Mucosa of rectum (tissue), 2 donors: Measurements from ENCODE around the gene KCNJ15.

ENCODE experiments used
- H3K27ac ChIP-seq, 2 donors: one replicate each; pipeline ENCODE4 v1.7.0; 2013; ENCODE audit warnings: inconsistent platforms in 2 of 2, low read depth in 2 of 2, low read length in 2 of 2
- H3K27me3 ChIP-seq, 2 donors: one replicate each; pipeline ENCODE4 v1.7.0; 2013; ENCODE audit warnings: low read length in 2 of 2; ENCODE audit not compliant: control insufficient read depth in 2 of 2, insufficient read depth in 2 of 2
- H3K36me3 ChIP-seq, 2 donors: one replicate each; pipeline ENCODE4 v1.7.0; 2013; ENCODE audit warnings: low read length in 2 of 2; ENCODE audit not compliant: control insufficient read depth in 2 of 2, insufficient read depth in 2 of 2
- H3K4me1 ChIP-seq, 2 donors: one replicate each; pipeline ENCODE4 v1.7.0; 2013; ENCODE audit warnings: low read length in 2 of 2, mild to moderate bottlenecking in 1 of 2; ENCODE audit not compliant: control insufficient read depth in 2 of 2, insufficient read depth in 2 of 2
- H3K4me3 ChIP-seq, 2 donors: one replicate each; pipeline ENCODE4 v1.7.0; 2013; ENCODE audit warnings: low read length in 2 of 2
- H3K9ac ChIP-seq, 2 donors: one replicate each; pipeline ENCODE4 v1.7.0; 2013; ENCODE audit warnings: low read length in 2 of 2, low read depth in 1 of 2, mild to moderate bottlenecking in 1 of 2
- H3K9me3 ChIP-seq, 2 donors: one replicate each; pipeline ENCODE4 v1.7.0; 2013; ENCODE audit warnings: low read length in 2 of 2; ENCODE audit not compliant: control insufficient read depth in 2 of 2
- donor health status: healthy.
- donor health status: Normal muscosa, but diverticular disease.

The KCNJ15 gene

DNA sequence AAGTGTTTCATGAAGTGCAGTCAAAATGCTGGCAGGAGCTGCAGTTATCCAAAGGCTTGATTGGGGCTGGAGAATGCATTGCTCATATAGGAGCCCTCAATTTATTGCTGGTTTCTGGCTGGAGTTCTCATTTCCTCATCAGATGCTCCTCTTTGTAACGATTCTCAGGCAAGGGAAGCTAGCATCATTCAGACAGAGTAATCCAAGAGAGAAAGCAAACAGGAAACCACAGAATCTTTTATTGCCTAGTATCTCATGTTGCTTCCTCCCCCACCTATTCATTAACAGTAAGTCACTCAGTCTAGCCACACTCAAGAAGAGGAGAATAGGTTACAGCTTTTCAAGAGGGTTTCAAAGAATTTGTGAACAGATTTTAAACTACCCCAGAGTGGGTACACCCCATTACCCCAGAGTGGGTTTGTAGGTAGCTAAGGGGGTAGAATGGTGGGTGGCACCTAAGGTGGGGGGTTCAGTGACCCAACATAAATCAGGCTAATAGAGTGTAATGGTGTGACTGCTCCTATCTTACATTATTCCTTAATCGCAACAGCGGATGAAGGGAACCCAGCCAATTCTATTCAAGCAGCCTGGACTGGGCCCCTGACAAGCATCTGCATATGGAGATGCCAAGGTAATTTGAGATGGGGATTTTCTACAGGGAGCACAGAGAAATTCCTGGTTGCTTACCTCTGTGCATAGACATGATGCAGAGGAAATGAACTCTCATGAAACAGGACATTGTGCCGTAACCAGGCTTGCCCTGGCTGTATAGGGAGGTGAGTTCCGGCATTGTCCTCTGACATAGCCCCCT is 67.1 kb downstream of the KCNJ15 start:
- H3K9me3 ChIP-seq, result no peaks in the 10 kb centered on the region
- no peaks in the 10 kb centered on the region for H3K36me3 ChIP-seq
- no peak overlapping the region for H3K4me3 ChIP-seq
- no peaks in the 10 kb centered on the region for H3K4me1 ChIP-seq
- H3K27ac ChIP-seq, result no peak overlapping the region
- no peak overlapping the region for H3K9ac ChIP-seq
- H3K27me3 ChIP-seq, result peaks cover 2 to 3% of the 10 kb centered on the region in 2 donors

DNA sequence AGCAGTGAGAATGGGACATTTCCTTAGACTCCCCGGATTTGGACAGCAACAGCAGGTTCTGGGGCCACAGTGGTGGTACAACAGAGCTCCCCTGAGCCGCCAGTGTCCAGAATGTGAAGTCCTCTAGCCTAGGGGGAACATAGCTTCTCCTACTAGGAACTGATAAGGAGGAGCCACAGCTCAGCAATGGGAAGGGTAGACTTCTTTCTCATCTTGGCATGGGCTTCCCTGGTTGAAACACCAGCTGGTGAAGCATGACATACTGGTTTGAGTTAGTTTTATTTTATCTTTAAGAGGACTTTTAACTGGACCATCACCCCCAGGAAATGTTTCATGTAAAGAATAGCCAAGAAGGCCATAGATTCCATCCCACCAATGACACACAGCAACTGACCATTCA is 68.4 kb downstream of the KCNJ15 start:
- Histone ChIP-seq H3K4me3 (no peak overlapping the region), H3K9ac (no peak overlapping the region), H3K27me3 (peaks cover 2 to 3% of the 10 kb centered on the region in 2 donors), H3K27ac (no peak overlapping the region), H3K4me1 (no peaks in the 10 kb centered on the region), H3K9me3 (no peaks in the 10 kb centered on the region), H3K36me3 (no peaks in the 10 kb centered on the region)

DNA sequence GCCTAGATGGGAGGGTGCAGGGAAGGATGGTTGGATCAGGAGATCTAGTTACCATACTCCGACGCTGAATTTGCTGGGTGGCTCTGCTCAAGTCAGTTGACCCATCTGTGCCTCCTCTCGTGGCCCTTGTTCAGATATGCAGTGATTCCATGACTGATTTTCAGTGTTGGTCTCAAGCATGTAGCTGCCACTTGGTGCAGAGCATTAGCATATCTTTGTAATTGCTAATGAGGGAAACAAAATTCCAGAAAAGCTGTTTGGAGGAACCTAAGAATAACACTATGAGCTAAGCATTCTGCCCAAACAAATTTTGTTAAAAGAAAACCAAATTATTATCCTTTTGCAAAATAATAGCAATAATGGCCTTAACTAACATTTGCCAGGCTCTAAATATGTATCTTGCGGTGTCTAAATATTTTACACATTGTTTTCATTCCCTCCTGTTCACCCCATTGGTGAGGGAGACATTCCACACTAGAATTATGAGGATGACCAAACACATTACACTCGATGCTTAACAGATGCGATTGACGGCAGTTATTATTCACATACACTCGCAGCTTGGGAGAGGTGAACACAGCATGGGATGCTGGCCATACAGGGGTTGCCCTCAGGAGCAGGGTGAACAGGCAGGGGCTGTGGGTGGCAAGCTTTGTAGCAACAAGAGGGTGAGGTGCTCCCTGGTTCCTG is 69.1 kb downstream of the KCNJ15 start:
- Histone ChIP-seq H3K27me3 (peaks cover 2 to 3% of the 10 kb centered on the region in 2 donors), H3K9me3 (no peaks in the 10 kb centered on the region), H3K36me3 (no peaks in the 10 kb centered on the region), H3K27ac (no peak overlapping the region), H3K4me1 (no peaks in the 10 kb centered on the region), H3K4me3 (no peak overlapping the region), H3K9ac (no peak overlapping the region)

DNA sequence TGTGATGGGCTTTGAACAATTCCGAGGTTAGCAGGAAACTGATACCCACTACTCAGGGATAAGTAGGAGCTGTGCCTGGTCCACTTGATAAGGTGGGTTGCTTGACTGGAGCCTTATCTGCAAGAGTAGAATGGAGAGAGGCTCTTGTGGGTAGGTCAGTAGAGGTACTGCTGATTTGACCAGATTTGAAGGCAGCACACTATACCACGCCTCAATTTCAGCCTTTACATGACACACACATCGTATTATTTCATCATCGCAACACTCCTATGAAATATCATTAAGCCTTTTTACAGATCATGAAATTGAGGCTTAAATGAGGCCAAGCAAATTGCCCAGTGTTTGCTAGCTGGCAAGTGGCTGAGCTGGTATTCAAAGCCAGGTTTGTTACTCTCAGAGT is 69.6 kb downstream of the KCNJ15 start:
- no peak overlapping the region for H3K4me3 ChIP-seq
- H3K36me3 ChIP-seq, result no peaks in the 10 kb centered on the region
- H3K27me3 ChIP-seq, result peaks cover 2 to 3% of the 10 kb centered on the region in 2 donors

DNA sequence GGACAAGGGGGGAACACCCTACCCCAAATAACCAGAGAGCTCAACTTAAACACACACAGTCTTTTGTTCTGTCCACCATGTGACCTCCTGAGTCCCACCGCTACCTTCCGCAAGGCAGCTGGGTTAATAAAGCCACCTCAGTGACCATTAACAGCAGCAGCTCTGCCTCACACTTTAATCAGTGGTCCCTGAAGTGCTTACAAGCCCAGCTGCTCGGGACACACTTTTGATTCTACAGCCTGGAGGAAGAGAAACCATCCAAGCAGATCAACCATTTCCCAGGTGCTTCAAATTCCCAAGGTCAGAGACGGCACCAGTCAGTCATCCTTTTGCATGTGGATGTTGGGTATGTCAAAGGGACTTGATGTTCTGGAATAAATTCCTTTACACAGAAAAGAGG is 70.1 kb downstream of the KCNJ15 start:
- H3K4me1 ChIP-seq, result no peaks in the 10 kb centered on the region
- H3K9ac ChIP-seq, result no peak overlapping the region
- no peaks in the 10 kb centered on the region for H3K9me3 ChIP-seq
- H3K27me3 ChIP-seq, result peaks cover 2 to 3% of the 10 kb centered on the region in 2 donors
- H3K4me3 ChIP-seq, result no peak overlapping the region
- H3K36me3 ChIP-seq, result no peaks in the 10 kb centered on the region
- H3K27ac ChIP-seq, result no peak overlapping the region

More for the DNA sequence above, 69.6 kb downstream of the KCNJ15 start:
- Histone ChIP-seq H3K9me3 (no peaks in the 10 kb centered on the region), H3K9ac (no peak overlapping the region), H3K4me1 (no peaks in the 10 kb centered on the region), H3K27ac (no peak overlapping the region)

DNA sequence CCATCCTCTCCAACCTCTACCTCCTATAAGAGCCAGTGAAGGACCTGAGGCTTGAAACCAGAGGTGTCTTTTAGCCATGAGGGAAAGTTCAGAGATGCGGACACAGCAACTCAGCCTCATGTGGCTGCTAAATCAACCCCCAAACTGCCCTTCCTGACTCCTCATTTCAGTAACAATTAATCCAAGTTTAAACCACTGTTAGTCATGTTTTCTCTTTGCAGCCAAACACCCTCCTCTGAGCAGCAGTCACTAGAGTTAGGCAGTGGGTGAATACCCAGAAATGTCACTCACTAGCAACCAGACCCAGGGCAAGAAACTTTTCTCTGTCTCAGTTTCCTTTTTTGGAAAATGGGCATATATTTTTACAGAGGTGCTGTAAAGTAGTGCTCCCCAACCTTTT is 71.2 kb downstream of the KCNJ15 start:
- Histone ChIP-seq H3K4me1 (no peaks in the 10 kb centered on the region), H3K36me3 (no peaks in the 10 kb centered on the region), H3K27ac (no peak overlapping the region), H3K9ac (no peak overlapping the region), H3K4me3 (no peak overlapping the region), H3K27me3 (peaks cover 0 to 3% of the 10 kb centered on the region in 2 donors), H3K9me3 (no peaks in the 10 kb centered on the region)

DNA sequence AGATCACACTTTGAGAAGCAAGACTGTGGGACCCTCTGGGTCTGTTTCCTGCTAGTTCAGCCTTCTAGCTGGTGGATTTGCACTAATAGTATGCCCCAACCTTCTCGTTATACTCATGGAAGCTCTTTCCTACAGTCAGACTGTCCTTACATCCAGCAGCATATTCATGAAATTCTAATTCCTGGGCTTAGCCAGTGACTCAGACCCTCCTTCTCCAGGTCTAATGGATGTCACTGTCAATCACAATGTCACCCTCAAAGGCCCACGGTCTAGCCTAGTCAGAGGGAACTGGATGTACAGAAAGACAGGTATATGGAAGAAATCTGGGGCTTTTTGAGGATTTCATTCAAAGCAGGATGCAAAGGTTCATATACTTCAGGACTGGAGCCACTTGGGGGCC is 72.4 kb downstream of the KCNJ15 start:
- Histone ChIP-seq H3K27ac (no peak overlapping the region), H3K9ac (no peak overlapping the region), H3K36me3 (no peaks in the 10 kb centered on the region)

DNA sequence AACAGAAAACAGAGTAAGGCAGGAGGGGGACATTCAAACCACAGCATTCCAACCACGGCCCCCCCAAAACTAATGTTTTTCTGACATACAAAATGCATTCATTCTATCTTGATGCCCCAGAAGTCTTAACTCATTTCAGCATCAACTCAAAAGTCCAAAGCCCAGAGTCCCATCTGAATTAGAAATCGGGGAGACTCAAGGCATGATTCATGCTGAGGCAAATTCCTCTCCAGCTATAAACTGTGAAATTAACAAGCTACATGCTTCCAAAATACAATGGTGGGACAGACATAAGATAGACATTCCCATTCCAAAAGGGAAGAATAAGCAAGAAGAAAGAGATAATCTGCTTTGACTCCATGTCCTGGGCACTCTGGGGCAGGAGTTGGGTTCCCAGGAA is 73.9 kb downstream of the KCNJ15 start:
- Histone ChIP-seq H3K4me1 (no peaks in the 10 kb centered on the region), H3K9ac (no peak overlapping the region), H3K36me3 (no peaks in the 10 kb centered on the region), H3K9me3 (no peaks in the 10 kb centered on the region), H3K4me3 (no peak overlapping the region), H3K27ac (no peak overlapping the region), H3K27me3 (no peaks in the 10 kb centered on the region)

More for the DNA sequence above, 72.4 kb downstream of the KCNJ15 start:
- H3K9me3 ChIP-seq, result no peaks in the 10 kb centered on the region
- no peaks in the 10 kb centered on the region for H3K4me1 ChIP-seq
- H3K4me3 ChIP-seq, result no peak overlapping the region
- peaks cover 0 to 3% of the 10 kb centered on the region in 2 donors for H3K27me3 ChIP-seq

DNA sequence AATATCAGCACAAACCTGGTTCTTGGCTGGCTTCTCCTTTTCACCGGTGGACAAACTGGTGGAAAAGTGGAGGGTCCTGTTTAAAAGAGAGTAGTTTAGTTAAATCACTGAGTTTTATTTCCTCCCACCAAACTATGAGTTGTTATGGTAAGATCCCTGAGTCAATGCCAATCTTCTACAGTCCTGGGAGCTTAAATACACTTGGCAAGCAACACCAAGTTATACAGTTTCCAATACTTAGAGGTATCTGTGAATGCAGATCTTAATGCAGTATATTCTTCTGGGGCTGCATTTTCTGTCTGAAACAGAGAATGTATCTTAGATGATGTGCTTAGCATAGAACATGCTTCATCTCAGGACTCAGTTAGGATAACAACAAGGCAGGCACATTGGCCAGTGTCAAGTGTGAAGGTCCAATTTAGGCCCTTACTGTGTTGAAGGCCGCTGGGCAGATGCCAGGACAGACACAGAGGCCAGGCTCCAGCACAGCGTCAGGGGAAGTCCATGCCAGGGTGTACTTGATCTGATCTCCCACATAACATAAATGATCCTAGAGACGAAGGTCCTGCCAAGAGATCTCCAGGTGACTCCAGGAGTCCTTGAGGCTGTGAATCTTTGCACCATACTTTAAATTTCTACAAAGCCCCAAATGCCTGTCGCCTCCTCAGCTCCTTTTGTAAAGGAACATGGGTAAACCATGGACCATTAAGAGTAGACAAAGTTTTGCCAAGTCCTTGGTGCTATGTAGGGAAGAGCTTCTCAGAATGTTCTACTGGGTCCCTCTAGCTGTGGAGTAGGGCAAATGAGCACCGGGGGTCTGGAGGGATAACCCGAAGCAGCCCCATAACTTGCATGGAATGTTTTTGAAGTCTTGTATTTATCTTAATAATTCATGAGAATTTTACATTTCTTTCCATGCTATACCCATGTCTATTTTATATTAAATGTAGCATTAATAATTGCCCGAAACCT is 76.8 kb downstream of the KCNJ15 start:
- H3K9ac ChIP-seq, result no peak overlapping the region
- no peak overlapping the region for H3K27ac ChIP-seq
- no peaks in the 10 kb centered on the region for H3K4me1 ChIP-seq
- H3K27me3 ChIP-seq, result no peaks in the 10 kb centered on the region
- H3K4me3 ChIP-seq, result no peak overlapping the region
- no peaks in the 10 kb centered on the region for H3K36me3 ChIP-seq
- H3K9me3 ChIP-seq, result no peaks in the 10 kb centered on the region
